ENCODE results near the gene SEMA3A. TPM values are rescaled to one million over a fixed set of nuclear protein-coding genes. Genes with fewer than 3 reads are reported as not detected.

Gene SEMA3A
- total RNA-seq, 1 experiment from 2014 or later: 43.3 TPM

GRCh38 chr7:84042110-84042539 lies 152.5 kb downstream of the SEMA3A start:
- peak; percentile 95 for ATAC-seq
- TF ChIP-seq REST (IDR thresholded peaks at IDR 0.05; ENCODE audit: insufficient read depth in 1 of 2, low read depth in 2 of 2, low read length in 1 of 2) (no peak), CTCF (IDR thresholded peaks at IDR 0.05) (no peak), SIN3A (IDR thresholded peaks at IDR 0.05; ENCODE audit: borderline replicate concordance, insufficient read depth, low read depth, low read length) (no peak), POLR2AphosphoS5 (IDR thresholded peaks at IDR 0.05; ENCODE audit: low read depth, low read length) (no peak), TCF7L2 (IDR thresholded peaks at IDR 0.05; ENCODE audit: low read depth, low read length) (no peak)
- Histone ChIP-seq H3K27ac (ENCODE audit: low read length) (peak overlapping the region; percentile 15), H3K27me3 (ENCODE audit: control insufficient read depth, insufficient read depth, low read length) (no peaks in the 10 kb centered on the region), H3K4me3 (ENCODE audit: low read depth in 2 of 2, low read length in 2 of 2) (no peak overlapping the region), H3K4me1 (ENCODE audit: control insufficient read depth, insufficient read depth, low read length) (peaks cover 16% of the 10 kb centered on the region; the same call in 1 of the 2 replicates), H3K36me3 (ENCODE audit: control insufficient read depth, insufficient read depth, low read length) (no peaks in the 10 kb centered on the region), H3K9me3 (ENCODE audit: control insufficient read depth, insufficient read depth, low read depth, low read length) (no peaks in the 10 kb centered on the region)
- ChIA-PET POLR2A (no interaction called here), CTCF (no interaction called here)
- no TSS peak for BruUV-seq (replicated peaks)
- peak; percentile 82 for DNase-seq (ENCODE audit: low read depth, low spot score)
- in situ Hi-C loops (cut with HindIII; ENCODE audit: low pct_unique_long_range_greater_than_20kb, low sequenced_read_pairs): no loop called here
- intact Hi-C loops (cut with micrococcal nuclease; ENCODE audit: unreplicated experiment): no loop called here

GRCh38 chr7:84041649-84042048 lies 152.9 kb downstream of the SEMA3A start:
- no peak for DNase-seq (ENCODE audit: low read depth, low spot score)
- no peak for TF ChIP-seq CTCF (IDR thresholded peaks at IDR 0.05)
- TF ChIP-seq SIN3A (IDR thresholded peaks at IDR 0.05; ENCODE audit: borderline replicate concordance, insufficient read depth, low read depth, low read length): no peak
- TF ChIP-seq POLR2AphosphoS5 (IDR thresholded peaks at IDR 0.05; ENCODE audit: low read depth, low read length): no peak
- TF ChIP-seq TCF7L2 (IDR thresholded peaks at IDR 0.05; ENCODE audit: low read depth, low read length): no peak
- no peak overlapping the region for H3K4me3 ChIP-seq (ENCODE audit: low read depth in 2 of 2, low read length in 2 of 2)
- no peak for ATAC-seq
- H3K9me3 ChIP-seq (ENCODE audit: control insufficient read depth, insufficient read depth, low read depth, low read length): no peaks in the 10 kb centered on the region
- intact Hi-C loops (cut with micrococcal nuclease; ENCODE audit: unreplicated experiment): no loop called here
- POLR2A ChIA-PET: no interaction called here
- no peaks in the 10 kb centered on the region for H3K27me3 ChIP-seq (ENCODE audit: control insufficient read depth, insufficient read depth, low read length)
- H3K4me1 ChIP-seq (ENCODE audit: control insufficient read depth, insufficient read depth, low read length): peaks cover 16% of the 10 kb centered on the region; the same call in 1 of the 2 replicates
- BruUV-seq (replicated peaks): no TSS peak
- peak overlapping the region; percentile 15 for H3K27ac ChIP-seq (ENCODE audit: low read length)
- CTCF ChIA-PET: no interaction called here
- H3K36me3 ChIP-seq (ENCODE audit: control insufficient read depth, insufficient read depth, low read length): no peaks in the 10 kb centered on the region
- in situ Hi-C loops (cut with HindIII; ENCODE audit: low pct_unique_long_range_greater_than_20kb, low sequenced_read_pairs): no loop called here

All from Panc1 (cell line).